GM12864 (cell line): ENCODE measurements around the gene SEC62.
"Not testable (repeated sequence)": the region's sequence is repeated elsewhere in the genome, so short reads cannot be mapped to it uniquely, and the experiment has no call there.

Experiments used
- DNase-seq: peaks from one replicate; pipeline ENCODE4 v3.0.0-alpha.2; 2011; ENCODE audit warnings: low read depth
- H3K4me3 ChIP-seq: 2 replicates; pipeline ENCODE4 v1.5.1; 2011; ENCODE audit warnings: mild to moderate bottlenecking, low read depth, low read length, control low read depth
- CTCF ChIP-seq: IDR thresholded peaks from 2 replicates; pipeline ENCODE4 v1.5.1; 2011; ENCODE audit warnings: low read depth, mild to moderate bottlenecking, moderate library complexity, low read length, control low read depth, inconsistent platforms; ENCODE audit errors: missing control alignments

SEC62 gene

GRCh38 chr3:170012683-170013400, 46.2 kb downstream of the SEC62 start:
- no peak overlapping the region for H3K4me3 ChIP-seq
- no peak for TF ChIP-seq CTCF
- no peak for DNase-seq

GRCh38 chr3:170016057-170016456, 49.5 kb downstream of the SEC62 start:
- no peak overlapping the region for H3K4me3 ChIP-seq
- no peak for TF ChIP-seq CTCF
- no peak for DNase-seq

- DNase-seq: not testable (repeated sequence)
Measured at GRCh38 chr3:170019306-170019705, 52.7 kb downstream of the SEC62 start.

GRCh38 chr3:170021083-170021482, 54.5 kb downstream of the SEC62 start:
- no peak for DNase-seq
- TF ChIP-seq CTCF: peak; percentile 11
- H3K4me3 ChIP-seq: no peak overlapping the region

More at GRCh38 chr3:170019306-170019705, 52.7 kb downstream of the SEC62 start:
- H3K4me3 ChIP-seq: not testable (repeated sequence)

GRCh38 chr3:170022336-170022735, 55.7 kb downstream of the SEC62 start:
- H3K4me3 ChIP-seq: no peak overlapping the region
- no peak for TF ChIP-seq CTCF
- DNase-seq: no peak

- no peak for DNase-seq
Measured at GRCh38 chr3:170023165-170023564, 56.6 kb downstream of the SEC62 start.

GRCh38 chr3:170024581-170024980, 58.0 kb downstream of the SEC62 start:
- no peak for TF ChIP-seq CTCF
- H3K4me3 ChIP-seq: no peak overlapping the region
- DNase-seq: no peak

More at GRCh38 chr3:170023165-170023564, 56.6 kb downstream of the SEC62 start:
- no peak for TF ChIP-seq CTCF
- no peak overlapping the region for H3K4me3 ChIP-seq
